ENCODE results near the gene CIDEB. TPM values are rescaled to one million over a fixed set of nuclear protein-coding genes. Genes with fewer than 3 reads are reported as not detected.
A peak's percentile ranks its signal among the peaks of the same experiment; 100 is the strongest.

Gene CIDEB
- total RNA-seq, 4 donors from 2014 or later: 23.4 to 32.7 (median 31.7) TPM

- 71% methylated on average over 10 of the region's 10 CpGs for WGBS
- Histone ChIP-seq H3K4me3 (no peak overlapping the region), H3K9me3 (no peaks in the 10 kb centered on the region)
Measured at GRCh38 chr14:24315243-24315806, 7.5 kb upstream of the CIDEB start.

GRCh38 chr14:24314377-24315193 is 6.8 kb upstream of the CIDEB start:
- no peaks in the 10 kb centered on the region for H3K9me3 ChIP-seq
- H3K27me3 ChIP-seq: no peaks in the 10 kb centered on the region
- H3K4me1 ChIP-seq: peaks cover 76% of the 10 kb centered on the region
- H3K27ac ChIP-seq: peak overlapping the region; percentile 64
- WGBS: 41% methylated on average over 5 of the region's 5 CpGs
- H3K36me3 ChIP-seq: no peaks in the 10 kb centered on the region
- no peak overlapping the region for H3K4me3 ChIP-seq
- DNase-seq (ENCODE audit: low spot score in 2 of 2): no peak
- TF ChIP-seq CTCF (IDR thresholded peaks at IDR 0.05): no peak
- TF ChIP-seq EP300 (IDR thresholded peaks at IDR 0.05): no peak
- no peak for TF ChIP-seq POLR2A (IDR thresholded peaks at IDR 0.05)
- TF ChIP-seq POLR2AphosphoS5 (IDR thresholded peaks at IDR 0.05): no peak

More at GRCh38 chr14:24315243-24315806, 7.5 kb upstream of the CIDEB start:
- peak overlapping the region; percentile 64 for H3K27ac ChIP-seq
- no peak for TF ChIP-seq EP300 (IDR thresholded peaks at IDR 0.05)
- peaks cover 69% of the 10 kb centered on the region for H3K4me1 ChIP-seq
- no peaks in the 10 kb centered on the region for H3K27me3 ChIP-seq
- no peak for DNase-seq (ENCODE audit: low spot score in 2 of 2)
- no peaks in the 10 kb centered on the region for H3K36me3 ChIP-seq

GRCh38 chr14:24313913-24314312 is 6.1 kb upstream of the CIDEB start:
- Histone ChIP-seq H3K27ac (peak overlapping the region; percentile 64), H3K27me3 (no peaks in the 10 kb centered on the region), H3K36me3 (no peaks in the 10 kb centered on the region), H3K4me3 (no peak overlapping the region), H3K9me3 (no peaks in the 10 kb centered on the region), H3K4me1 (peaks cover 83% of the 10 kb centered on the region)
- no peak for TF ChIP-seq EP300 (IDR thresholded peaks at IDR 0.05)
- TF ChIP-seq CTCF (IDR thresholded peaks at IDR 0.05): no peak
- no peak for TF ChIP-seq POLR2AphosphoS5 (IDR thresholded peaks at IDR 0.05)
- TF ChIP-seq POLR2A (IDR thresholded peaks at IDR 0.05): no peak
- 83% methylated on average over 1 of the region's 2 CpGs for WGBS
- DNase-seq (ENCODE audit: low spot score in 2 of 2): no peak

- WGBS: 71% methylated on average over 9 of the region's 9 CpGs
Measured at GRCh38 chr14:24312736-24313507, 5.1 kb upstream of the CIDEB start.

More at GRCh38 chr14:24312736-24313507, 5.1 kb upstream of the CIDEB start:
- Histone ChIP-seq H3K4me1 (peaks cover 93% of the 10 kb centered on the region), H3K9me3 (no peaks in the 10 kb centered on the region), H3K27me3 (no peaks in the 10 kb centered on the region), H3K4me3 (peak overlapping the region; percentile 63), H3K27ac (peak overlapping the region; percentile 9), H3K36me3 (no peaks in the 10 kb centered on the region)
- no peak for DNase-seq (ENCODE audit: low spot score in 2 of 2)
- TF ChIP-seq POLR2AphosphoS5 (IDR thresholded peaks at IDR 0.05) (no peak), POLR2A (IDR thresholded peaks at IDR 0.05) (no peak), EP300 (IDR thresholded peaks at IDR 0.05) (no peak), CTCF (IDR thresholded peaks at IDR 0.05) (no peak)
